HEK293T (cell line): ENCODE measurements around the gene UBALD2.

Experiments used
- CTCF ChIA-PET: fragments of 350-600 bp; formaldehyde crosslinking; extraction: SDS; loops from one replicate; lab custom pipeline; 2021; ENCODE audit warnings: antibody characterized with exemption, inconsistent platforms; lab: Yijun Ruan, JAX
- POLR2A ChIA-PET: fragments of 350-600 bp; formaldehyde crosslinking; extraction: SDS; loops from one replicate; lab custom pipeline; 2020; ENCODE audit warnings: antibody characterized with exemption, inconsistent platforms; lab: Yijun Ruan, JAX
- DNase-seq: peaks from one replicate; pipeline ENCODE4 v3.0.0; 2012; ENCODE audit warnings: mixed read lengths; ENCODE audit errors: extremely low spot score
- ARNT ChIP-seq: fragments of 450-650 bp; IDR thresholded peaks from 2 replicates; pipeline ENCODE4 v1.6.1; 2017; ENCODE audit warnings: mild to moderate bottlenecking
- BHLHE40 ChIP-seq: fragments of 450-650 bp; IDR thresholded peaks from 2 replicates; pipeline ENCODE4 v1.6.1; 2016; ENCODE audit warnings: mild to moderate bottlenecking, moderate library complexity, borderline replicate concordance
- CTBP1 ChIP-seq: fragments of 450-650 bp; IDR thresholded peaks from 2 replicates; pipeline ENCODE4 v1.6.1; 2016; ENCODE audit warnings: borderline replicate concordance
- ELF4 ChIP-seq: fragments of 450-650 bp; IDR thresholded peaks from 2 replicates; pipeline ENCODE4 v1.6.1; 2017; ENCODE audit warnings: antibody characterized with exemption
- FOXA1 ChIP-seq: fragments of 450-650 bp; IDR thresholded peaks from 2 replicates; pipeline ENCODE4 v1.6.1; 2016; ENCODE audit warnings: mild to moderate bottlenecking
- FOXK2 ChIP-seq: fragments of 450-650 bp; IDR thresholded peaks from 2 replicates; pipeline ENCODE4 v1.6.1; 2016; ENCODE audit warnings: mild to moderate bottlenecking
- FOXM1 ChIP-seq: fragments of 450-650 bp; IDR thresholded peaks from 2 replicates; pipeline ENCODE4 v1.6.1; 2017; ENCODE audit warnings: mild to moderate bottlenecking, borderline replicate concordance
- HDGF ChIP-seq: fragments of 450-650 bp; IDR thresholded peaks from 2 replicates; pipeline ENCODE4 v1.6.1; 2017; ENCODE audit warnings: antibody characterized with exemption, borderline replicate concordance
- L3MBTL2 ChIP-seq: fragments of 450-650 bp; conservative IDR thresholded peaks from 2 replicates; pipeline ENCODE4 v1.6.1; 2016; ENCODE audit warnings: mild to moderate bottlenecking
- LEF1 ChIP-seq: fragments of 450-650 bp; IDR thresholded peaks from 2 replicates; pipeline ENCODE4 v1.6.1; 2017; ENCODE audit warnings: mild to moderate bottlenecking, borderline replicate concordance
- NFRKB ChIP-seq: fragments of 450-650 bp; IDR thresholded peaks from 2 replicates; pipeline ENCODE4 v1.6.1; 2016; ENCODE audit warnings: mild to moderate bottlenecking, moderate library complexity
- PKNOX1 ChIP-seq: fragments of 450-650 bp; IDR thresholded peaks from 2 replicates; pipeline ENCODE4 v1.6.1; 2016
- SP1 ChIP-seq: fragments of 450-650 bp; IDR thresholded peaks from 2 replicates; pipeline ENCODE4 v1.6.1; 2017
- SUZ12 ChIP-seq: fragments of 450-650 bp; IDR thresholded peaks from 2 replicates; pipeline ENCODE4 v1.6.1; 2016; ENCODE audit warnings: mild to moderate bottlenecking
- TARDBP ChIP-seq: fragments of 450-650 bp; IDR thresholded peaks from 2 replicates; pipeline ENCODE4 v1.6.1; 2016
- ZNF384 ChIP-seq: fragments of 450-650 bp; IDR thresholded peaks from 2 replicates; pipeline ENCODE4 v1.6.1; 2016

UBALD2 gene

GRCh38 chr17:76272541-76273444, 7.6 kb downstream of the UBALD2 start:
- TF ChIP-seq NFRKB = no peak
- TF ChIP-seq ZNF384 = no peak
- no peak for TF ChIP-seq SUZ12
- no peak for TF ChIP-seq ELF4
- no peak for TF ChIP-seq ARNT
- TF ChIP-seq SP1 = no peak

GRCh38 chr17:76273445-76274111, 8.4 kb downstream of the UBALD2 start:
- CTCF ChIA-PET = interaction anchor here (0.6 kb wide), 2 partner anchors 16 to 907 kb away, joined by 3 read pairs; no protein-coding TSS in a partner anchor
- TF ChIP-seq FOXM1 (no peak), CTBP1 (no peak), TARDBP (no peak), FOXK2 (no peak), NFRKB (no peak), ZNF384 (no peak), BHLHE40 (no peak), LEF1 (no peak), PKNOX1 (no peak), ARNT (no peak), SP1 (no peak), ELF4 (no peak), FOXA1 (no peak), HDGF (no peak), L3MBTL2 (no peak), SUZ12 (no peak)
- no peak for DNase-seq
- POLR2A ChIA-PET = interaction anchor here (1.4 to 4.0 kb wide), 2 partner anchors 9 to 201 kb away, joined by 5 to 14 read pairs; partner anchors contain the start of genes SRP68 and UBALD2

More at GRCh38 chr17:76272541-76273444, 7.6 kb downstream of the UBALD2 start:
- CTCF ChIA-PET = no interaction called here
- no peak for DNase-seq
- POLR2A ChIA-PET = interaction anchor here (1.5 to 4.0 kb wide), 2 partner anchors 8 to 32 kb away, joined by 3 to 14 read pairs; partner anchors contain the start of gene UBALD2

- DNase-seq = no peak
Measured at GRCh38 chr17:76274112-76274956, 9.2 kb downstream of the UBALD2 start.

GRCh38 chr17:76275382-76276068, 10.4 kb downstream of the UBALD2 start:
- no peak for DNase-seq
- ChIA-PET CTCF (interaction anchor here (0.7 kb wide), 1 partner anchor 154 kb away, joined by 3 read pairs; no protein-coding TSS in a partner anchor), POLR2A (interaction anchor here (1.4 to 4.0 kb wide), 2 partner anchors 11 to 203 kb away, joined by 5 to 14 read pairs; partner anchors contain the start of genes SRP68 and UBALD2)
- TF ChIP-seq L3MBTL2 (no peak), CTBP1 (no peak), FOXK2 (no peak), ELF4 (no peak), LEF1 (no peak), NFRKB (no peak), SP1 (no peak), ARNT (no peak), FOXA1 (no peak), SUZ12 (no peak)

More at GRCh38 chr17:76274112-76274956, 9.2 kb downstream of the UBALD2 start:
- ChIA-PET CTCF (interaction anchor here (0.5 to 0.7 kb wide), 4 partner anchors 15 to 908 kb away, joined by 3 to 4 read pairs (median 3); no protein-coding TSS in a partner anchor), POLR2A (interaction anchor here (1.4 to 4.0 kb wide), 2 partner anchors 10 to 202 kb away, joined by 5 to 14 read pairs; partner anchors contain the start of genes SRP68 and UBALD2)
- TF ChIP-seq FOXA1 (no peak), HDGF (no peak), ARNT (no peak), ZNF384 (no peak), NFRKB (no peak)

- TF ChIP-seq SP1 (no peak), BHLHE40 (no peak)
- ChIA-PET CTCF (no interaction called here), POLR2A (interaction anchor here (4.0 kb wide), 1 partner anchor 12 kb away, joined by 14 read pairs; the partner anchor contains the start of gene UBALD2)
- DNase-seq = no peak
Measured at GRCh38 chr17:76276069-76276431, 10.9 kb downstream of the UBALD2 start.
